ENCODE measurements around the gene DBET.
"Not testable (repeated sequence)": the region's sequence is repeated elsewhere in the genome, so short reads cannot be mapped to it uniquely, and the experiment has no call there.

Gene DBET

GRCh38 chr4:190049378-190050239 lies 14.7 kb upstream of the DBET start:
- not testable (repeated sequence) for DNase-seq

GRCh38 chr4:190058997-190059396 lies 5.3 kb upstream of the DBET start:
- DNase-seq, result not testable (repeated sequence)

- not testable (repeated sequence) for DNase-seq
Measured at GRCh38 chr4:190064805-190065204, 503 bp downstream of the DBET start.

- DNase-seq, result not testable (repeated sequence)
Measured at GRCh38 chr4:190068351-190068750, 4.0 kb downstream of the DBET start.

- not testable (repeated sequence) for DNase-seq
Measured at GRCh38 chr4:190093052-190093451, 28.8 kb downstream of the DBET start.

- DNase-seq, result not testable (repeated sequence)
Measured at GRCh38 chr4:190094031-190094430, 29.7 kb downstream of the DBET start.

GRCh38 chr4:190095335-190095734 lies 31.0 kb downstream of the DBET start:
- DNase-seq, result not testable (repeated sequence)

- DNase-seq, result not testable (repeated sequence)
Measured at GRCh38 chr4:190099605-190100004, 35.3 kb downstream of the DBET start.

GRCh38 chr4:190101525-190101924 lies 37.2 kb downstream of the DBET start:
- not testable (repeated sequence) for DNase-seq

GRCh38 chr4:190106191-190106590 lies 41.9 kb downstream of the DBET start:
- DNase-seq, result not testable (repeated sequence)

GRCh38 chr4:190106611-190107480 lies 42.5 kb downstream of the DBET start:
- not testable (repeated sequence) for DNase-seq

GRCh38 chr4:190107766-190108485 lies 43.6 kb downstream of the DBET start:
- DNase-seq, result not testable (repeated sequence)

- DNase-seq, result not testable (repeated sequence)
Measured at GRCh38 chr4:190108756-190109155, 44.5 kb downstream of the DBET start.

GRCh38 chr4:190109390-190110011 lies 45.2 kb downstream of the DBET start:
- DNase-seq, result not testable (repeated sequence)

GRCh38 chr4:190110033-190110432 lies 45.7 kb downstream of the DBET start:
- not testable (repeated sequence) for DNase-seq

- not testable (repeated sequence) for DNase-seq
Measured at GRCh38 chr4:190110570-190111295, 46.4 kb downstream of the DBET start.

GRCh38 chr4:190112879-190113278 lies 48.6 kb downstream of the DBET start:
- DNase-seq, result not testable (repeated sequence)

GRCh38 chr4:190114991-190115390 lies 50.7 kb downstream of the DBET start:
- not testable (repeated sequence) for DNase-seq

Measured in central memory CD4-positive, alpha-beta T cell (primary cell).